Memory B cell (primary cell): ENCODE measurements around the gene MYEF2.

Experiments used
- ATAC-seq: fragments of 150-1000 bp; cut with Tn5 transposase; 2 replicates; pipeline ENCODE4 v1.10.0; 2021; ENCODE audit warnings: low read depth, mild to moderate bottlenecking, moderate library complexity
- DNase-seq, 2 donors: peaks; one replicate each; pipeline ENCODE4 v3.0.0; 2022; ENCODE audit warnings: low spot score in 2 of 2
- H3K27ac Mint-ChIP-seq: one replicate; pipeline ENCODE4 v1.8.0; 2022; ENCODE audit warnings: mild to moderate bottlenecking, moderate library complexity, mixed read lengths
- H3K27me3 Mint-ChIP-seq: one replicate; pipeline ENCODE4 v1.8.0; 2022; ENCODE audit warnings: mixed read lengths
- H3K36me3 Mint-ChIP-seq: one replicate; pipeline ENCODE4 v1.8.0; 2022; ENCODE audit warnings: mild to moderate bottlenecking, mixed read lengths
- H3K4me1 Mint-ChIP-seq: one replicate; pipeline ENCODE4 v1.8.0; 2022; ENCODE audit warnings: mixed read lengths
- H3K4me3 Mint-ChIP-seq: one replicate; pipeline ENCODE4 v1.8.0; 2022; ENCODE audit warnings: mild to moderate bottlenecking, moderate library complexity, mixed read lengths
- H3K9me3 Mint-ChIP-seq: one replicate; pipeline ENCODE4 v1.8.0; 2022; ENCODE audit warnings: mixed read lengths

Gene MYEF2

GRCh38 chr15:48121849-48122248, 56.2 kb downstream of the MYEF2 start:
- DNase-seq (no peak), ATAC-seq (no peak)
- H3K27ac Mint-ChIP-seq = no peak overlapping the region
- no peaks in the 10 kb centered on the region for H3K27me3 Mint-ChIP-seq
- H3K9me3 Mint-ChIP-seq = peaks cover 3% of the 10 kb centered on the region
- no peak overlapping the region for H3K4me3 Mint-ChIP-seq
- no peaks in the 10 kb centered on the region for H3K4me1 Mint-ChIP-seq
- no peaks in the 10 kb centered on the region for H3K36me3 Mint-ChIP-seq

GRCh38 chr15:48120745-48121144, 57.4 kb downstream of the MYEF2 start, which contains the start of gene SLC24A5:
SLC24A5 (plus strand) TSS chr15:48120990; CDS start chr15:48121045, 55 bp downstream.
- no peaks in the 10 kb centered on the region for H3K4me1 Mint-ChIP-seq
- no peak within 1 kb of the TSS for H3K4me3 Mint-ChIP-seq
- H3K27me3 Mint-ChIP-seq = no peaks in the 10 kb centered on the region
- no peak within 1 kb of the TSS for H3K27ac Mint-ChIP-seq
- no peaks in the 10 kb centered on the region for H3K36me3 Mint-ChIP-seq
- no peak for DNase-seq
- H3K9me3 Mint-ChIP-seq = peaks cover 3% of the 10 kb centered on the region
- no peak for ATAC-seq

DNA sequence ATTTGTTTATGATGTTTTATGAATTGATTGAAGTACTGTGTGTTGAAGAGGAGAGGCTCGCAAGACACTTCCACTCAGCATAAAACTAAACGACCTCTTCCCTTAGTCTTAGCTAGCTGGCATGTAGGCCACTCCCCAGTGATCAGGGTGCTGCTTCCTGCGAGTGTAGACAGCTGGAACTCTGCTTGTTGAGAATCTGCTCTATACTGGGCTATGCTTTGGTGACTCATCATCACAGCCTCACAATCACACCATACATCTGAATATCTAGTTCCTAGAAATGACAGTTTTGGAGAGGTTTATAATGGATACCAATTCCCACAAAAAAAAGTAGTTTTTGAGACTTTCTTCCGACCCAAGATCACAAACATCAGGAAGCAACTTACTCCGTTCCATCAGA, 58.8 kb downstream of the MYEF2 start:
- ATAC-seq (no peak), DNase-seq (no peak)
- H3K4me1 Mint-ChIP-seq = no peaks in the 10 kb centered on the region
- no peak overlapping the region for H3K4me3 Mint-ChIP-seq
- H3K27me3 Mint-ChIP-seq = peaks cover 4% of the 10 kb centered on the region
- H3K9me3 Mint-ChIP-seq = peaks cover 3% of the 10 kb centered on the region
- H3K27ac Mint-ChIP-seq = no peak overlapping the region
- H3K36me3 Mint-ChIP-seq = no peaks in the 10 kb centered on the region

GRCh38 chr15:48112242-48112641, 65.9 kb downstream of the MYEF2 start:
- no peak overlapping the region for H3K27ac Mint-ChIP-seq
- DNase-seq (no peak), ATAC-seq (no peak)
- H3K4me1 Mint-ChIP-seq = no peaks in the 10 kb centered on the region
- H3K4me3 Mint-ChIP-seq = no peak overlapping the region
- H3K36me3 Mint-ChIP-seq = no peaks in the 10 kb centered on the region
- H3K9me3 Mint-ChIP-seq = no peaks in the 10 kb centered on the region
- H3K27me3 Mint-ChIP-seq = peaks cover 14% of the 10 kb centered on the region

- Mint-ChIP-seq H3K27me3 (peaks cover 22% of the 10 kb centered on the region), H3K36me3 (no peaks in the 10 kb centered on the region)
- no peak for ATAC-seq
Observed at GRCh38 chr15:48109856-48110531, 68.1 kb downstream of the MYEF2 start.

GRCh38 chr15:48109212-48109611, 68.9 kb downstream of the MYEF2 start:
- H3K9me3 Mint-ChIP-seq = no peaks in the 10 kb centered on the region
- no peaks in the 10 kb centered on the region for H3K4me1 Mint-ChIP-seq
- ATAC-seq = no peak
- H3K36me3 Mint-ChIP-seq = no peaks in the 10 kb centered on the region
- H3K27me3 Mint-ChIP-seq = peaks cover 18% of the 10 kb centered on the region
- no peak overlapping the region for H3K4me3 Mint-ChIP-seq
- no peak overlapping the region for H3K27ac Mint-ChIP-seq
- no peak for DNase-seq

More at GRCh38 chr15:48109856-48110531, 68.1 kb downstream of the MYEF2 start:
- Mint-ChIP-seq H3K4me3 (no peak overlapping the region), H3K4me1 (no peaks in the 10 kb centered on the region), H3K9me3 (no peaks in the 10 kb centered on the region), H3K27ac (no peak overlapping the region)
- DNase-seq = no peak

DNA sequence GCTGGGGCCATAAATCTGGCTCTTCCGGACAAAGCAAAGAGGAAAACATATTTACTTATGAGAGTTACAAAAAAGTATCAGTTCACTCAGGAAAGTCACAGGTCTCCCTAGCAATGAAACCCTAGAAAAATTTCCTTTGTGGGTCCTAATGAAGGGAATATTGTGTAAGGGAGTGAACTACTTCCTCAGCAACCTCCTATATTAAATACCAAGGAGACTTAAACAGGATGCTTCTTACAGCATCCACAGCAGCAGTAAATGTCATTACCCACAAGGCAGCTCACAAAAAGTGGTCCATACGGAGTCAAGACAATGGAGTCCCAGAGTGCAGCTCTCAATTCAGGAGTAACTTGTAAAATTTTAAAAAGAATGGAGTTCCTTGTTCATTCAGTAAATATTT, 72.2 kb downstream of the MYEF2 start:
- DNase-seq = no peak
- Mint-ChIP-seq H3K9me3 (no peaks in the 10 kb centered on the region), H3K4me1 (no peaks in the 10 kb centered on the region), H3K27ac (no peak overlapping the region), H3K27me3 (peaks cover 21% of the 10 kb centered on the region), H3K4me3 (no peak overlapping the region), H3K36me3 (no peaks in the 10 kb centered on the region)
- no peak for ATAC-seq

- H3K27me3 Mint-ChIP-seq = peaks cover 19% of the 10 kb centered on the region
- no peak for ATAC-seq
- no peak overlapping the region for H3K4me3 Mint-ChIP-seq
- no peak for DNase-seq
- no peaks in the 10 kb centered on the region for H3K9me3 Mint-ChIP-seq
- H3K4me1 Mint-ChIP-seq = no peaks in the 10 kb centered on the region
- no peaks in the 10 kb centered on the region for H3K36me3 Mint-ChIP-seq
- H3K27ac Mint-ChIP-seq = no peak overlapping the region
Observed at GRCh38 chr15:48103647-48104046, 74.4 kb downstream of the MYEF2 start.

GRCh38 chr15:48102167-48102566, 75.9 kb downstream of the MYEF2 start:
- ATAC-seq (no peak), DNase-seq (no peak)
- peaks cover 16% of the 10 kb centered on the region for H3K27me3 Mint-ChIP-seq
- H3K9me3 Mint-ChIP-seq = no peaks in the 10 kb centered on the region
- H3K4me1 Mint-ChIP-seq = no peaks in the 10 kb centered on the region
- H3K27ac Mint-ChIP-seq = no peak overlapping the region
- no peaks in the 10 kb centered on the region for H3K36me3 Mint-ChIP-seq
- no peak overlapping the region for H3K4me3 Mint-ChIP-seq

- no peak for ATAC-seq
- no peak for DNase-seq
- H3K27me3 Mint-ChIP-seq = peaks cover 15% of the 10 kb centered on the region
- no peak overlapping the region for H3K27ac Mint-ChIP-seq
- H3K9me3 Mint-ChIP-seq = no peaks in the 10 kb centered on the region
- H3K4me1 Mint-ChIP-seq = no peaks in the 10 kb centered on the region
- H3K36me3 Mint-ChIP-seq = no peaks in the 10 kb centered on the region
- no peak overlapping the region for H3K4me3 Mint-ChIP-seq
Observed at GRCh38 chr15:48101376-48101961, 76.6 kb downstream of the MYEF2 start.

GRCh38 chr15:48097264-48097663, 80.8 kb downstream of the MYEF2 start:
- DNase-seq (no peak), ATAC-seq (no peak)
- Mint-ChIP-seq H3K27me3 (peaks cover 11% of the 10 kb centered on the region), H3K36me3 (no peaks in the 10 kb centered on the region), H3K27ac (no peak overlapping the region), H3K9me3 (no peaks in the 10 kb centered on the region), H3K4me3 (no peak overlapping the region), H3K4me1 (no peaks in the 10 kb centered on the region)

GRCh38 chr15:48096813-48097212, 81.3 kb downstream of the MYEF2 start:
- no peaks in the 10 kb centered on the region for H3K9me3 Mint-ChIP-seq
- no peak overlapping the region for H3K4me3 Mint-ChIP-seq
- no peak for ATAC-seq
- no peak overlapping the region for H3K27ac Mint-ChIP-seq
- H3K27me3 Mint-ChIP-seq = peaks cover 11% of the 10 kb centered on the region
- no peaks in the 10 kb centered on the region for H3K36me3 Mint-ChIP-seq
- H3K4me1 Mint-ChIP-seq = no peaks in the 10 kb centered on the region
- no peak for DNase-seq

DNA sequence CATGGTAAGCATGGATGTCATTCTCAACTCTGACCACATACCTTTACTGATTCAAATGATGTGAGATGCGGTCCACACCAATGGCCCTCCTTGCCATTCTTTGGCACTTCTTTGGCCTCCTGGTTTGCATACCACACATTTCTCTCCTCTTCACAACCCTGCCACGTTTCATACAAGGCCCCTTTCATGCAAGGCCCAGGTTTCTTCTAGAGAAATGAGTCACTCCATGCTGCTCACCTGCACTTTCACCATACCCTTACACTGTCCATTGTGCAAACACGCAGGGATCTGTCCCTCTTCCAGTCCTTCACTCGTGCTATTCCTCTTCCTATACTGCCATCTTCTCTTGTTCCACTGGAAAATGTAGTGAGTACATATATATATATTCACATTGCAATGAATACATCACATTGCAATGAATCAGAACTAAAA, 81.7 kb downstream of the MYEF2 start:
- H3K4me3 Mint-ChIP-seq = no peak overlapping the region
- H3K27me3 Mint-ChIP-seq = peaks cover 11% of the 10 kb centered on the region
- H3K27ac Mint-ChIP-seq = no peak overlapping the region
- ATAC-seq (no peak), DNase-seq (no peak)
- H3K9me3 Mint-ChIP-seq = no peaks in the 10 kb centered on the region
- H3K36me3 Mint-ChIP-seq = no peaks in the 10 kb centered on the region
- no peaks in the 10 kb centered on the region for H3K4me1 Mint-ChIP-seq

DNA sequence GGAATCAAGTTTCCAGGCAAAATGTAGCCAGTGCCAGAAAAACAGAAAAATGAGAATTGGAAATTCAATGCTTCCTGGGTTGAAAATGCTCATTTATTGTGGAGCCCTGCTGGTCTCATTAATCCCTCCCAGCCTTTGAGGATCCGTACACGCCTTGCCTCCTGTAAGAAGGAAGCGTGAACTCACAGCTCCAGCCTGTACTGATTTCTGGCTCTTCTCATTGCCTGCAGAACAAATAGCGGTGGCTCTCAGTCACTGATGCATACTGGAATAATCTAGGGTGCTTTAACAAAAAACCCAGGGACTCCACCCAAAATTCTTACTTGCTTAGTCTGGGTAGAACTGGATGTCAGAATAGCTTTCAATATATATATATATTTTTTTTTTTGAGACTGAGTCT, 86.6 kb downstream of the MYEF2 start:
- ATAC-seq (no peak), DNase-seq (no peak)
- no peaks in the 10 kb centered on the region for H3K9me3 Mint-ChIP-seq
- no peaks in the 10 kb centered on the region for H3K4me1 Mint-ChIP-seq
- H3K27ac Mint-ChIP-seq = no peak overlapping the region
- H3K4me3 Mint-ChIP-seq = no peak overlapping the region
- no peaks in the 10 kb centered on the region for H3K36me3 Mint-ChIP-seq
- H3K27me3 Mint-ChIP-seq = peaks cover 10% of the 10 kb centered on the region

- no peak overlapping the region for H3K27ac Mint-ChIP-seq
- ATAC-seq (no peak), DNase-seq (no peak)
- H3K9me3 Mint-ChIP-seq = no peaks in the 10 kb centered on the region
- peaks cover 5% of the 10 kb centered on the region for H3K27me3 Mint-ChIP-seq
- H3K36me3 Mint-ChIP-seq = no peaks in the 10 kb centered on the region
- no peaks in the 10 kb centered on the region for H3K4me1 Mint-ChIP-seq
- no peak overlapping the region for H3K4me3 Mint-ChIP-seq
Observed at GRCh38 chr15:48090666-48091065, 87.4 kb downstream of the MYEF2 start.
